PC-9 (cell line): ENCODE measurements around the gene CD274. TPM values are rescaled to one million over a fixed set of nuclear protein-coding genes. Genes with fewer than 3 reads are reported as not detected.

Source experiments
- BruUV-seq: library from RNA; stranded (reverse); fragments of 400-500 nt; replicated peaks from 2 replicates; lab custom pipeline; 2021; lab: Mats Ljungman, UMichigan
- CTCF ChIA-PET: fragments of 300-600 bp; sonication (Branson Sonifier 250); formaldehyde crosslinking; loops from one replicate; lab custom pipeline; 2022; ENCODE audit warnings: antibody characterized with exemption; lab: Charles Lee
- POLR2A ChIA-PET: fragments of 300-600 bp; sonication (Branson Sonifier 250); formaldehyde crosslinking; loops from one replicate; lab custom pipeline; 2022; ENCODE audit warnings: antibody characterized with exemption; ENCODE audit not compliant: unreplicated experiment; lab: Charles Lee
- DNase-seq, 2 experiments: peaks; one replicate each; pipeline versions ENCODE4 v3.0.0 to v3.0.0-alpha.2; 2015 to 2022; ENCODE audit warnings: mixed read lengths in 1 of 2
- H2AFZ ChIP-seq: fragments of 200-600 bp; sonication (generic); 2 replicates; pipeline ENCODE4 v1.8.1; 2017; ENCODE audit warnings: antibody characterized with exemption
- H3F3A ChIP-seq: fragments of 200-600 bp; sonication (generic); 2 replicates; pipeline ENCODE4 v1.8.1; 2017; ENCODE audit warnings: antibody characterized with exemption, mild to moderate bottlenecking, low read depth; ENCODE audit not compliant: insufficient read depth
- H3K27ac ChIP-seq: fragments of 200-600 bp; sonication (generic); 2 replicates; pipeline ENCODE4 v1.6.1; 2016; ENCODE audit warnings: mixed run types
- H3K27me3 ChIP-seq: fragments of 200-600 bp; sonication (generic); 2 replicates; pipeline ENCODE4 v1.6.1; 2016; ENCODE audit warnings: low read depth, mixed run types; ENCODE audit not compliant: insufficient read depth
- H3K36me3 ChIP-seq: fragments of 200-600 bp; sonication (generic); 2 replicates; pipeline ENCODE4 v1.6.1; 2016; ENCODE audit warnings: low read depth, mixed run types
- H3K4me1 ChIP-seq: fragments of 200-600 bp; sonication (generic); replicated peaks from 2 replicates; pipeline ENCODE4 v1.6.1; 2016; ENCODE audit warnings: mixed run types; ENCODE audit not compliant: insufficient read depth
- H3K4me2 ChIP-seq: fragments of 200-600 bp; sonication (generic); 2 replicates; pipeline ENCODE4 v1.6.1; 2017; ENCODE audit warnings: mixed run types
- H3K4me3 ChIP-seq: fragments of 200-600 bp; sonication (generic); 2 replicates; pipeline ENCODE4 v1.6.1; 2016; ENCODE audit warnings: mixed run types
- H3K79me2 ChIP-seq: fragments of 200-600 bp; sonication (generic); 2 replicates; pipeline ENCODE4 v1.6.1; 2017; ENCODE audit warnings: low read depth, mixed run types
- H3K9me2 ChIP-seq: fragments of 200-600 bp; sonication (generic); 2 replicates; pipeline ENCODE4 v1.8.1; 2017; ENCODE audit warnings: mild to moderate bottlenecking; ENCODE audit not compliant: insufficient read depth
- H3K9me3 ChIP-seq: fragments of 200-600 bp; sonication (generic); 2 replicates; pipeline ENCODE4 v1.8.1; 2016; ENCODE audit warnings: low read depth; ENCODE audit not compliant: insufficient read depth
- H4K20me1 ChIP-seq: fragments of 200-600 bp; sonication (generic); 2 replicates; pipeline ENCODE4 v1.8.1; 2017; ENCODE audit not compliant: insufficient read depth
- EZH2 ChIP-seq: fragments of 200-600 bp; sonication (generic); IDR thresholded peaks from 2 replicates; pipeline ENCODE4 v1.8.0; 2017; ENCODE audit warnings: antibody characterized with exemption, low read depth
- intact Hi-C: fragments of 100-400 bp; cut with micrococcal nuclease; formaldehyde crosslinking; loops from one replicate; pipeline ENCODE4 v1.10.0; 2022; ENCODE audit not compliant: unreplicated experiment
- total RNA-seq: library from RNA; stranded (reverse); gene quantifications from 2 replicates; pipeline ENCODE4 v1.2.3, GENCODE V29; 2021
- TF ChIP-seq, protein P1 (sequence below): fragments of 200-600 bp; sonication (generic); conservative IDR thresholded peaks from 2 replicates; pipeline ENCODE4 v1.6.1; 2017; ENCODE audit warnings: mixed run types, antibody characterized with exemption, mild to moderate bottlenecking, moderate library complexity

Gene CD274
- total RNA-seq, 1 experiment from 2014 or later, result 4.4 TPM

GRCh38 chr9:5449521-5450358, 602 bp upstream of the CD274 start:
- no peak for DNase-seq
- Histone ChIP-seq H3F3A (peaks cover 30% of the 10 kb centered on the region), H2AFZ (peak overlapping the region; percentile 65), H3K4me2 (peak overlapping the region; percentile 86), H3K27ac (peak overlapping the region; percentile 90), H3K9me2 (no peaks in the 10 kb centered on the region), H3K79me2 (peaks cover 30% of the 10 kb centered on the region), H3K4me1 (peaks cover 79% of the 10 kb centered on the region), H3K9me3 (no peaks in the 10 kb centered on the region), H3K27me3 (no peaks in the 10 kb centered on the region), H4K20me1 (no peaks in the 10 kb centered on the region), H3K36me3 (no peaks in the 10 kb centered on the region), H3K4me3 (peak overlapping the region; percentile 63)
- TF ChIP-seq, protein P1, sequence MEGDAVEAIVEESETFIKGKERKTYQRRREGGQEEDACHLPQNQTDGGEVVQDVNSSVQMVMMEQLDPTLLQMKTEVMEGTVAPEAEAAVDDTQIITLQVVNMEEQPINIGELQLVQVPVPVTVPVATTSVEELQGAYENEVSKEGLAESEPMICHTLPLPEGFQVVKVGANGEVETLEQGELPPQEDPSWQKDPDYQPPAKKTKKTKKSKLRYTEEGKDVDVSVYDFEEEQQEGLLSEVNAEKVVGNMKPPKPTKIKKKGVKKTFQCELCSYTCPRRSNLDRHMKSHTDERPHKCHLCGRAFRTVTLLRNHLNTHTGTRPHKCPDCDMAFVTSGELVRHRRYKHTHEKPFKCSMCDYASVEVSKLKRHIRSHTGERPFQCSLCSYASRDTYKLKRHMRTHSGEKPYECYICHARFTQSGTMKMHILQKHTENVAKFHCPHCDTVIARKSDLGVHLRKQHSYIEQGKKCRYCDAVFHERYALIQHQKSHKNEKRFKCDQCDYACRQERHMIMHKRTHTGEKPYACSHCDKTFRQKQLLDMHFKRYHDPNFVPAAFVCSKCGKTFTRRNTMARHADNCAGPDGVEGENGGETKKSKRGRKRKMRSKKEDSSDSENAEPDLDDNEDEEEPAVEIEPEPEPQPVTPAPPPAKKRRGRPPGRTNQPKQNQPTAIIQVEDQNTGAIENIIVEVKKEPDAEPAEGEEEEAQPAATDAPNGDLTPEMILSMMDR, result no peak
- TF ChIP-seq EZH2, result no peak
- TSS peak; percentile 38 for BruUV-seq
- intact Hi-C loops, result loop anchor here (2.0 to 5.0 kb wide), 3 partner anchors 61 to 268 kb away; partner anchors contain the start of gene PDCD1LG2
- CTCF ChIA-PET, result interaction anchor here (0.6 to 1.5 kb wide), 2 partner anchors 13 to 138 kb away, joined by 3 to 8 read pairs; no protein-coding TSS in a partner anchor
- POLR2A ChIA-PET, result interaction anchor here (0.6 kb wide), 1 partner anchor 700 kb away, joined by 3 read pairs; no protein-coding TSS in a partner anchor

DNA sequence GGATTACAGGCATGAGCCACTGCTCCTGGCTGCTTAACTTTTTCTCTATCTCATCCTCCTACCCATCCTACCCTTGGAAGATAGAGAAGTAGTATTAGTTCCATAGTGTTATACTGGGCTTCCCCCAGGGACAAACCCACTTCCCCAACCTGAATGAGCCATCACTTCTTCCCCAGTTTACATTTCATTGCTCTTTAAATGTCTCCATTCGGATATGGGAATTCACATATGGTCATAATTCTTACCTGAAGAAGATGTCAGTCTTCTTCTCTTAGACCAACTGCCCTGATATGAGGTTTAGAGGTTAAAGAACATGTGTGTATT, 1.9 kb downstream of the CD274 start:
- H3K9me2 ChIP-seq, result no peaks in the 10 kb centered on the region
- no TSS peak for BruUV-seq
- no peak for TF ChIP-seq EZH2
- TF ChIP-seq, protein P1, result no peak
- ChIA-PET POLR2A (no interaction called here), CTCF (no interaction called here)
- peaks cover 72% of the 10 kb centered on the region for H3K4me1 ChIP-seq
- H3K27me3 ChIP-seq, result no peaks in the 10 kb centered on the region
- H3K36me3 ChIP-seq, result 0 out of 2 replicates have a peak, but pooled peaks cover 7% of the 10 kb centered on the region
- no peak for DNase-seq
- H3K4me2 ChIP-seq, result peak overlapping the region; percentile 86
- H3K79me2 ChIP-seq, result peaks cover 50% of the 10 kb centered on the region
- intact Hi-C loops, result loop anchor here (5.0 kb wide), 1 partner anchor 265 kb away; no protein-coding TSS in a partner anchor
- peaks cover 27% of the 10 kb centered on the region for H3F3A ChIP-seq
- no peaks in the 10 kb centered on the region for H3K9me3 ChIP-seq
- no peaks in the 10 kb centered on the region for H4K20me1 ChIP-seq
- H3K27ac ChIP-seq, result peak overlapping the region; percentile 20; the same call in 1 of the 2 replicates
- H2AFZ ChIP-seq, result no peak overlapping the region
- H3K4me3 ChIP-seq, result no peak overlapping the region; the same call in 1 of the 2 replicates

GRCh38 chr9:5453004-5453403, 2.7 kb downstream of the CD274 start:
- Histone ChIP-seq H3K9me3 (no peaks in the 10 kb centered on the region), H3F3A (peaks cover 25% of the 10 kb centered on the region), H3K36me3 (0 out of 2 replicates have a peak, but pooled peaks cover 8% of the 10 kb centered on the region), H3K79me2 (peaks cover 51% of the 10 kb centered on the region), H3K9me2 (no peaks in the 10 kb centered on the region), H4K20me1 (no peaks in the 10 kb centered on the region), H3K27me3 (no peaks in the 10 kb centered on the region), H3K4me3 (no peak overlapping the region), H3K4me2 (peak overlapping the region; percentile 51), H3K4me1 (peaks cover 64% of the 10 kb centered on the region), H2AFZ (no peak overlapping the region), H3K27ac (no peak overlapping the region)
- no TSS peak for BruUV-seq
- POLR2A ChIA-PET, result no interaction called here
- no peak for DNase-seq
- TF ChIP-seq EZH2, result no peak
- TF ChIP-seq, protein P1, result no peak
- CTCF ChIA-PET, result no interaction called here
- intact Hi-C loops, result loop anchor here (5.0 kb wide), 1 partner anchor 264 kb away; no protein-coding TSS in a partner anchor
